Activated CD8-positive, alpha-beta memory T cell treated with anti-CD3 and anti-CD28 coated beads, Interleukin-2, amount 50 U/mL, for 4 hours (primary cell): ENCODE data around the gene ATP5PO.
"Not testable (repeated sequence)": the region's sequence is repeated elsewhere in the genome, so short reads cannot be mapped to it uniquely, and the experiment has no call there.

Experiments used
- DNase-seq: peaks from one replicate; pipeline ENCODE4 v3.0.0-alpha.2; 2020

ATP5PO gene

DNA sequence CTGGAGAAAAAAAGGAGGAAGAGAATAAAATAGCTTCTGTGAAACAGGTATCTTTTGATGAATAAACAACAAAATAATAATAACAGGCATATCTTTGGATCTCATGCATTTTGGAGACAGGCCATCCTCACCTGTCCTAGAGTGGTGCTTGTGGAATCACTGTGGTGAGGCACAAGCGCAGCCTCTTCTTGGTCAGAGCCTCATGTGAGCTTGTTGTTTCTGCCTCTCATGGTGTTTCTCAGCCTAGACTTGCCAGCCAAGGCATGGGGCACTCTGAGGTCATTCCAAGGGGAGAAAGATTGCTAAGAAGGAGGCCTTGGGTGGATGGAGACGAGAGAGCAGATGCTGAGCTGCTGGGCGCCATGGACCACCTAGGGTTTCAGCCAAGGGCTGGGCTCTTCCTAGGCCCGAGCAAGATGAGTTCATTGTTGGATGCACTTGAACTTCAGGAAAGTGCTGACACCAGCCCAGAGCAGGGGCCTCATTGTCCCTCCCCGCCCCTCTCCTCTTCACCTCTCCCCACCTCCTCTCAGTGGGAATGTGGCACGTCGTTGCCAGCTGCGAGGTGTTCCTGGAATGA lies 49.5 kb downstream of the ATP5PO start:
- no peak for DNase-seq

GRCh38 chr21:33865176-33865575 lies 50.4 kb downstream of the ATP5PO start:
- no peak for DNase-seq

DNA sequence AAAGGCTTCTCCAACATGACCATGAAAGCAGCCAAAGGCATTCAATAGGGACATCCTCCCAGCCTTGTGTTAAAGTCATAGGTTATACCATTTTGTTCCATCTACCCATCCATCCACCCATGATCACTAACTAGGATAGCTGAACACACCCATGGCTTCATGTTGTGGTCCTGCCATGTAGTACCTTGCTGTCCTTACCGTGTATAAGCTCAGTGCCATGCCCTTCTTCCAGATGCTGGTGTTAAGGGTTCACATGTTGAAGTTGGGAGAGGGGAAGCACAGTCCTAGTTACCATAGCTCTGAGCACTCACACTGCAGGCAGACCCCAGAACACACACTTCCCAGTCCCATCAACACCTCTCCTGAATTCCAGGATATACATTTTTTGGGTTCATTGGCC lies 51.5 kb downstream of the ATP5PO start:
- no peak for DNase-seq

GRCh38 chr21:33863191-33863590 lies 52.4 kb downstream of the ATP5PO start:
- DNase-seq = not testable (repeated sequence)

GRCh38 chr21:33861125-33861524 lies 54.5 kb downstream of the ATP5PO start:
- no peak for DNase-seq

DNA sequence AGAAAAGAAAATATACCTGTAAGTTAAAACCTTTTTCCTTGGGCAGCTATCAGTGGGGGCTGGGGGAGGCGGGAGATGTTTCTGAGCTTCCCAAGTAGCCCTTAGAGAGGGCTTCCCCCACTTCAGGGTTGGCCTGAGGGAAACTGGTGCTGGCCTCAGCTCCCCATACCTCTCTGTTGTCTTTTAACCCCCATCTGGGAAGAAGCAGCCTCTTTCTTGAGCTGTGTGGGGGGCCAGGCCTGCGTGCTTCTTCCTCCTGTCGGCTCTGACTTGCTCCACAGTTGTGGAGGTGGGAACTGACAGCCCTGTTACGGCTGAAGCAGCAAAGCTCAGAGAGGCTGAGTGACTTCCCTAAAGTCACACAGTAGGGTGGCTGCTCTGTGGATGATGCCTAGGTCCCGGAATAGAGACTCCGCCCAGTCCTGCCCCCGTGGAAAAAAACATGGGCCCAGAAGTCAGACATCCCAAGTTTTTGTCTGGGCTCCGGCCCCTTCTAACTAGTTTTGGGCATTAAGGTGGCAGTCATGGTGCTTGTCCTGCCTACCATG lies 55.2 kb downstream of the ATP5PO start:
- DNase-seq = no peak

- no peak for DNase-seq
These were observed 56.1 kb downstream of the ATP5PO start for GRCh38 chr21:33859373-33860102.

GRCh38 chr21:33858667-33859372 lies 56.8 kb downstream of the ATP5PO start:
- DNase-seq = no peak

DNA sequence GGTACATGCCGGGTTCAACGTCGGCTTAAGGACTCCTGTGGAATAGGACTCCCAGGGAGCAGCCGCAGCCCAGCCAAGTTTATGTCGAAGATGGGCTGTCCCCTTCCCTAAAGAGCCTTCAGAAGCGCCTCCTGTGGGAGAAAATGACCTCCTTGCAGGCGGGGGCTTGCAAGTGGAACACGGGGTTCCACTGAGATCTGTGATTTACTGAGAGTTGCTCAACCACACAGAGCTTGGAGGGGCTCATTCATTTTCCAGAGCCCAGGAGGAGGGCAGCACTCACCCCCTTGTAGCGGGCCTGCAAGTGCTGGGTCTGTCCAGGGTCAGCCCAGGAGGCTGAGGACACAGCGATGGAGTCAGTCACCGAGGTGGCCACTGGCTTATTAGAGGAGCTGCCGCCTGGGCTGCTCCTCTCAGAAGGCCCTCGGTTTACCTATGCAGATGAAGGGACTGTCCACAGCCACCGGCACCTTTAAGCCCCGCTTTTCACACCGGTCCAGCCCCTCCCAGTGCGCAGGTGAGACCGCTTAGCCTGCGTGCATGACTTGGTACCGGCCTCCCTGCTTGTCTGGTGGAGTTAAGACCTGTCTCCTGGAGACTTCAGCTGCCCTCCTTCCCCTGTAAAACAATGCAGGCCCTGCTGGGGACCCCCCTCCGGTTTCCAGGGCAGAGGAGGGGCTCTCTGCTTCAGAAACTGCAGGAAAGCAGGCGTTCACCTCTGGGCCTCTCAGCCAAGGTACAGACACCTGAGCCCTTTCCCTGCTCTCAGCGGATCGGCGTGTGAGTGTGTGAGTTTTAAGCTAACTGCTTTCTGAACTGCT lies 57.5 kb downstream of the ATP5PO start:
- no peak for DNase-seq

DNA sequence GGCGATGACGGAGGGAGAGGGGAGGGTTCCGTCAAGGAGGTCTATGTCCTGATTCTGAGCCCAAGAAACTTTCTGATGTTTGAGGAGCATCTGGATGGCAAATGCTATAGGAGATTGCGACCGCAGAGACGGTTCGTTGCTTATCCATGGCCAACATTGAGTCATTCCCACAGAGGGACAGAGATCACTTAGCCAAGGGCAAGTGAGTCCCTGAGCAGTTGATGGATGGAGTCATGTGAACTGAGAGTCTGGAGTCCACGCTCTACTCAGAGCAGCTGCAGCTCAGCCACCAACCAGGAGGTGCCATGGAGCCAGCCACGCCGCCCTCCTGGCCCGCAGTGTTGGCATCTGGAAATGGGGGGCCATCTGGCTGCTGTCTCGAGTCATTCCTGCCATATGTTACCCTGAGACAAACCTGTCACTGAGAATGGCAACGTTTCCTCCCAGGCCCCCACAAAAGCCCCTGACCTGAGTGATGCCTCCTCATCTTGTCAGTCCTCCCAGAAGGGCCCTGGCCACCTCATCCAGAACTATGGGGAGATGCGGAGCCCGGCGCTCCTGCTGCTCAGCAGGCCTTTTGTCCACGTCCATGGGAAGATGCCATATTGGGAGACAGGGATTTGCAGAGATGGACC lies 58.6 kb downstream of the ATP5PO start:
- no peak for DNase-seq

DNA sequence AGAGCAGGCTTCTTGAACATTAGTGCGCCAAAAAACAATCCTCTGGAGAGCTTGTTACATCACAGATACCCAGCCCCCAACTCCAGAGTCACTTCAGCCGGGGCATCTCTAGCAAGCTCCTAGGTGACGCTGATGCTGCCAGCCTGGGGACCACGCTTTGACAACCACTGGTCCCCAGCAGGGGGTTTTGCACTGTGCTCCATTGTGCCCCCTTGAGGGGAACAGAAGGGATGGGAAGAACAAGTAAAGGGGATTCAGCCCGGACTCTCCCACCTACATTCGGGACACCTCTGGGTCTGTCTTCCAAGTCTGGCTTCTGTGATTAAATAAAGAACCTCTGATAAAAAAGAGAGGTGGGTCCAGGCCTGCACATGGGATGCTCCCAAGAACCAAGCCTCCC lies 60.4 kb downstream of the ATP5PO start:
- no peak for DNase-seq

DNA sequence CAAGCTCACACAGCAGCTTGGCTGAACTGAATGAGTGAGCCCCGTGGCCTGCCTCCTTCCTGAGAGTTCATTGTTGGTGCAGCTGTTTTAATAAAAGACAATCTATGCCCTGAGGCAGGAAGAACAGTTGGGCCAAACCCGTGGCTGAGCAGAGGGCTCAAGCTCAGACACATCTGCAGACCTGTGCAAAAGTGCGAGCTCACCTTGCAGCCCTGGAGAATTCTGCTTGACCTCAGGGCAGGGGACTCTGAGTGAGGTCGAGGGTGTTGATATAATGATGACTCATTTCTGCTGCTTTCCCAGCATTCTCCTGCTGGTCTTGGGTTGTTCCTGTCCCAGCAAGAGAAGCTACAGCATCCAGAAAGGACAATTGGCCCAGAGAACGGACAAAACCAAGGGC lies 61.0 kb downstream of the ATP5PO start:
- DNase-seq = no peak
